Sigmoid colon (tissue), 7 donors: ENCODE data around the gene ST6GALNAC4. TPM values are rescaled to one million over a fixed set of nuclear protein-coding genes. Genes with fewer than 3 reads are reported as not detected.

Experiments
- DNase-seq: peaks from one replicate; pipeline ENCODE4 v3.0.0-alpha.2; 2019
- H3K27ac ChIP-seq, 4 donors: fragments of 200-600 bp; sonication (generic); one replicate each; pipeline ENCODE4 v1.5.1; 2016 to 2019; ENCODE audit warnings: mild to moderate bottlenecking in 1 of 4
- H3K27me3 ChIP-seq, 3 donors: fragments of 200-600 bp; sonication (generic); one replicate each; pipeline ENCODE4 v1.5.1; 2019; ENCODE audit warnings: mild to moderate bottlenecking in 1 of 3
- H3K36me3 ChIP-seq, 4 donors: fragments of 200-600 bp; sonication (generic); one replicate each; pipeline ENCODE4 v1.5.1; 2016 to 2019
- H3K4me1 ChIP-seq, 4 donors: fragments of 200-600 bp; sonication (generic); one replicate each; pipeline ENCODE4 v1.5.1; 2017 to 2019
- H3K4me3 ChIP-seq, 4 donors: fragments of 200-600 bp; sonication (generic); one replicate each; pipeline ENCODE4 v1.5.1; 2017 to 2019; ENCODE audit warnings: mild to moderate bottlenecking in 2 of 4, moderate library complexity in 1 of 4
- H3K9me3 ChIP-seq, 4 donors: fragments of 200-600 bp in 3 of 4; sonication (generic) in 3 of 4; one replicate each; pipeline versions ENCODE4 v1.5.1 to v1.6.1; 2013 to 2019
- CTCF ChIP-seq, 4 experiments: fragments of 450-650 bp in 3 of 4; fragments of 200-600 bp in 1 of 4; IDR thresholded peaks; one replicate each; pipeline ENCODE4 v1.5.1; 2016 to 2019; ENCODE audit warnings: antibody characterized with exemption in 4 of 4, mild to moderate bottlenecking in 3 of 4, moderate library complexity in 2 of 4
- EP300 ChIP-seq, 4 donors: sonication (generic); formaldehyde crosslinking; IDR thresholded peaks; one replicate each; pipeline ENCODE4 v1.6.1; 2017; ENCODE audit warnings: antibody characterized with exemption in 4 of 4
- POLR2A ChIP-seq, 2 donors: fragments of 450-650 bp; IDR thresholded peaks; one replicate each; pipeline ENCODE4 v1.6.1; 2016; ENCODE audit warnings: antibody characterized with exemption in 2 of 2, mild to moderate bottlenecking in 2 of 2, moderate library complexity in 2 of 2
- POLR2AphosphoS5 ChIP-seq, 4 donors: sonication (generic); formaldehyde crosslinking; IDR thresholded peaks; one replicate each; pipeline ENCODE4 v1.6.1; 2017; ENCODE audit warnings: antibody characterized with exemption in 4 of 4
- WGBS, 2 donors: extraction: QIAGEN DNeasy Blood & Tissue Kit; methylation state at CpG; one replicate each; pipeline ENCODE4 v1.1.7; 2013; 5-methylcytosine and 5-hydroxymethylcytosine counted together
- intact Hi-C: fragments of 100-400 bp; cut with DNase I; formaldehyde crosslinking; loops from one replicate; pipeline ENCODE4 v1.15.1; 2023
- polyA plus RNA-seq, 3 donors: library from polyadenylated mRNA; stranded (reverse); fragments of 200-250 nt; gene quantifications; one replicate each; pipeline ENCODE4 v1.2.3, GENCODE V29; 2013
- total RNA-seq, 4 donors: library from RNA; depleted of rRNA; stranded (reverse); fragments of >200 nt; gene quantifications; one replicate each; pipeline ENCODE4 v1.1.0, GENCODE V29; 2016
- donor health status: healthy with polysubstance abuse.
- donor health status: Bipolar disorder and iron deficiency.
- donor health status: healthy.

The ST6GALNAC4 gene
- total and polyA plus RNA-seq, 7 donors, result 22.8 to 51.1 (median 27.0) TPM

- H3K36me3 ChIP-seq, result peaks cover 12 to 47% (median 23%) of the 10 kb centered on the region in 4 donors
- intact Hi-C loops, result no loop called here
- H3K27ac ChIP-seq, result peak overlapping the region in 3 of 4 donors; percentile 19 to 45 (median 31)
- H3K9me3 ChIP-seq, result no peaks in the 10 kb centered on the region
- WGBS, 2 donors, result 77 to 87% methylated on average over 3 of the region's 3 CpGs
- no peak overlapping the region for H3K4me3 ChIP-seq
- DNase-seq, result no peak
- H3K4me1 ChIP-seq, result peaks cover 0 to 52% (median 47%) of the 10 kb centered on the region in 4 donors
- TF ChIP-seq EP300 (IDR thresholded peaks at IDR 0.05), result no peak
- no peaks in the 10 kb centered on the region for H3K27me3 ChIP-seq
Observed at GRCh38 chr9:127941961-127942215, 25.0 kb upstream of the ST6GALNAC4 start.

- intact Hi-C loops, result no loop called here
- Histone ChIP-seq H3K9me3 (no peaks in the 10 kb centered on the region), H3K36me3 (peaks cover 12 to 43% (median 23%) of the 10 kb centered on the region in 4 donors), H3K4me3 (no peak overlapping the region), H3K27me3 (no peaks in the 10 kb centered on the region), H3K4me1 (peaks cover 0 to 52% (median 47%) of the 10 kb centered on the region in 4 donors), H3K27ac (peak overlapping the region in 1 of 4 donors; percentile 19)
- TF ChIP-seq EP300 (IDR thresholded peaks at IDR 0.05) (no peak), POLR2AphosphoS5 (IDR thresholded peaks at IDR 0.05) (no peak), POLR2A (IDR thresholded peaks at IDR 0.05) (no peak), CTCF (IDR thresholded peaks at IDR 0.05) (no peak)
- 84 to 86% methylated on average over 18 of the region's 18 CpGs for WGBS, 2 donors
- DNase-seq, result no peak
Observed at GRCh38 chr9:127941062-127941960, 24.5 kb upstream of the ST6GALNAC4 start.

- TF ChIP-seq POLR2AphosphoS5 (IDR thresholded peaks at IDR 0.05), result no peak
- TF ChIP-seq POLR2A (IDR thresholded peaks at IDR 0.05), result no peak
- TF ChIP-seq EP300 (IDR thresholded peaks at IDR 0.05), result no peak
- no peak for TF ChIP-seq CTCF (IDR thresholded peaks at IDR 0.05)
- H3K36me3 ChIP-seq, result peaks cover 12 to 36% (median 23%) of the 10 kb centered on the region in 4 donors
- H3K4me3 ChIP-seq, result no peak overlapping the region
- no peaks in the 10 kb centered on the region for H3K9me3 ChIP-seq
- no peaks in the 10 kb centered on the region for H3K27me3 ChIP-seq
- DNase-seq, result no peak
- no peak overlapping the region for H3K27ac ChIP-seq
- intact Hi-C loops, result no loop called here
- 93 to 96% methylated on average over 4 of the region's 4 CpGs for WGBS, 2 donors
- H3K4me1 ChIP-seq, result peaks cover 0 to 52% (median 48%) of the 10 kb centered on the region in 4 donors
Observed at GRCh38 chr9:127940593-127940992, 23.8 kb upstream of the ST6GALNAC4 start.

GRCh38 chr9:127938298-127938690, 21.5 kb upstream of the ST6GALNAC4 start:
- peaks cover 0 to 44% (median 39%) of the 10 kb centered on the region in 4 donors for H3K4me1 ChIP-seq
- peaks cover 0 to 30% (median 12%) of the 10 kb centered on the region in 4 donors for H3K36me3 ChIP-seq
- WGBS, 2 donors, result 32 to 44% methylated on average over 25 of the region's 25 CpGs
- peak overlapping the region; percentile 57 to 75 (median 72) for H3K4me3 ChIP-seq
- TF ChIP-seq POLR2A (IDR thresholded peaks at IDR 0.05), result no peak
- TF ChIP-seq POLR2AphosphoS5 (IDR thresholded peaks at IDR 0.05), result peak in 2 of 4 donors; percentile 4 to 42
- no peaks in the 10 kb centered on the region for H3K9me3 ChIP-seq
- intact Hi-C loops, result no loop called here
- peak overlapping the region; percentile 66 to 77 (median 71) for H3K27ac ChIP-seq
- H3K27me3 ChIP-seq, result no peaks in the 10 kb centered on the region
- DNase-seq, result no peak

- Histone ChIP-seq H3K27me3 (no peaks in the 10 kb centered on the region), H3K4me3 (peak within 1 kb of the TSS; percentile 57 to 75 (median 72)), H3K4me1 (peaks cover 0 to 38% (median 35%) of the 10 kb centered on the region in 4 donors), H3K36me3 (peaks cover 0 to 30% (median 10%) of the 10 kb centered on the region in 4 donors), H3K27ac (peak within 1 kb of the TSS; percentile 66 to 77 (median 71)), H3K9me3 (no peaks in the 10 kb centered on the region)
- peak; percentile 92 for DNase-seq
- TF ChIP-seq CTCF (IDR thresholded peaks at IDR 0.05) (no peak), POLR2AphosphoS5 (IDR thresholded peaks at IDR 0.05) (peak; percentile 69 to 88 (median 78)), EP300 (IDR thresholded peaks at IDR 0.05) (no peak), POLR2A (IDR thresholded peaks at IDR 0.05) (peak in 1 of 2 donors; percentile 55)
- WGBS, 2 donors, result 4 to 5% methylated on average over 60 of the region's 60 CpGs
- intact Hi-C loops, result no loop called here
Observed at GRCh38 chr9:127937388-127938297, 20.8 kb upstream of the ST6GALNAC4 start, which contains the start of gene DPM2. Gene DPM2 (minus strand): TSS chr9:127937854. CDS start chr9:127937820, 34 bp downstream.
